ENCODE data around the gene CIT.

GRCh38 chr12:119714614-119715267, 162.4 kb downstream of the CIT start:
- TF ChIP-seq POLR2A (IDR thresholded peaks at IDR 0.05; ENCODE audit: low read depth, low read length) (no peak), POLR2AphosphoS5 (IDR thresholded peaks at IDR 0.05; ENCODE audit: low read depth, low read length) (no peak)

All from GM12891 (cell line).